HepG2 (cell line): ENCODE data around the gene NCOA3. TPM values are rescaled to one million over a fixed set of nuclear protein-coding genes. Genes with fewer than 3 reads are reported as not detected.

Experiments
- ATF7-NPFF ChIP-seq: sonication (generic); formaldehyde crosslinking; IDR thresholded peaks from 2 replicates; pipeline ENCODE4 v1.8.1; 2023; ENCODE audit warnings: mild to moderate bottlenecking, low read depth, missing genetic modification reagents, moderate library complexity
- CENPX ChIP-seq: sonication (generic); formaldehyde crosslinking; IDR thresholded peaks from 2 replicates; pipeline ENCODE4 v1.9.0; 2021; ENCODE audit warnings: mild to moderate bottlenecking, missing genetic modification reagents, moderate library complexity
- CHCHD3 ChIP-seq: sonication (generic); formaldehyde crosslinking; IDR thresholded peaks from 2 replicates; pipeline ENCODE4 v1.8.0; 2022; ENCODE audit warnings: mild to moderate bottlenecking, missing genetic modification reagents, moderate library complexity
- ESRRA ChIP-seq: sonication (generic); formaldehyde crosslinking; IDR thresholded peaks from 2 replicates; pipeline ENCODE4 v1.5.1; 2020; ENCODE audit warnings: mild to moderate bottlenecking, low read depth, missing genetic modification reagents
- ETV6 ChIP-seq: sonication (generic); formaldehyde crosslinking; conservative IDR thresholded peaks from 2 replicates; pipeline ENCODE4 v1.4.0; 2020; ENCODE audit warnings: missing genetic modification reagents
- LBX2 ChIP-seq: sonication (generic); formaldehyde crosslinking; IDR thresholded peaks from 2 replicates; pipeline ENCODE4 v1.5.0; 2020; ENCODE audit warnings: missing genetic modification reagents, mild to moderate bottlenecking, borderline replicate concordance
- PHF20 ChIP-seq: sonication (generic); formaldehyde crosslinking; IDR thresholded peaks from 2 replicates; pipeline ENCODE4 v1.5.0; 2020; ENCODE audit warnings: mild to moderate bottlenecking, missing genetic modification reagents
- SIX1 ChIP-seq: sonication (generic); formaldehyde crosslinking; IDR thresholded peaks from 2 replicates; pipeline ENCODE4 v1.4.0; 2020; ENCODE audit warnings: missing genetic modification reagents, borderline replicate concordance
- ZBTB14 ChIP-seq: sonication (generic); formaldehyde crosslinking; IDR thresholded peaks from 2 replicates; pipeline ENCODE4 v1.4.0; 2020; ENCODE audit warnings: missing genetic modification reagents
- ZNF75D ChIP-seq: sonication (generic); formaldehyde crosslinking; IDR thresholded peaks from 2 replicates; pipeline ENCODE4 v1.8.1; 2023; ENCODE audit warnings: missing genetic modification reagents, mild to moderate bottlenecking, borderline replicate concordance
- ZNF784 ChIP-seq: sonication (generic); formaldehyde crosslinking; IDR thresholded peaks from 2 replicates; pipeline ENCODE4 v1.5.1; 2020; ENCODE audit warnings: missing genetic modification reagents, mild to moderate bottlenecking, borderline replicate concordance
- ZNF878 ChIP-seq: sonication (generic); formaldehyde crosslinking; IDR thresholded peaks from 2 replicates; pipeline ENCODE4 v1.8.1; 2023; ENCODE audit warnings: mild to moderate bottlenecking, missing genetic modification reagents, moderate library complexity
- ZSCAN31 ChIP-seq: sonication (generic); formaldehyde crosslinking; IDR thresholded peaks from 2 replicates; pipeline ENCODE4 v1.5.0; 2020; ENCODE audit warnings: low read depth, mild to moderate bottlenecking, missing genetic modification reagents
- polyA plus RNA-seq, 8 experiments: library from polyadenylated mRNA; depleted of rRNA in 3 of 8; stranded (reverse) in 7 of 8; unstranded in 1 of 8; fragments of >200 nt; fragmentation: Illumina TruSeq in 4 of 8; extraction: Trizol in 4 of 8; gene quantifications; 2 replicates each; pipeline versions ENCODE4 v1.2.1 to v1.2.3, GENCODE V29; 2011 to 2016; ENCODE audit warnings: low read depth in 4 of 8, missing spikeins in 1 of 8, mixed read lengths in 1 of 8; ENCODE audit not compliant: insufficient read depth in 1 of 8
- total RNA-seq, 5 experiments: library from RNA; depleted of rRNA; stranded (reverse); fragments of >200 nt; fragmentation: Illumina TruSeq; extraction: Trizol; gene quantifications; 2 replicates each; pipeline ENCODE4 v1.2.3, GENCODE V29; 2016; ENCODE audit warnings: low read depth in 1 of 5
- TF ChIP-seq, protein P1 (sequence below): sonication (generic); formaldehyde crosslinking; IDR thresholded peaks from 2 replicates; pipeline ENCODE4 v1.4.0; 2020; ENCODE audit warnings: missing genetic modification reagents, borderline replicate concordance
- TF ChIP-seq, protein P2 (sequence below): IDR thresholded peaks from 2 replicates; pipeline ENCODE4 v1.6.1; 2016; ENCODE audit warnings: low read depth, missing genetic modification reagents, missing compliant biosample characterization

The NCOA3 gene
- total and polyA plus RNA-seq, 2 of the 13 experiments (the other 11 are each of a cell fraction or from before 2014, with no cell fraction given), result 35.0 to 56.8 TPM

DNA sequence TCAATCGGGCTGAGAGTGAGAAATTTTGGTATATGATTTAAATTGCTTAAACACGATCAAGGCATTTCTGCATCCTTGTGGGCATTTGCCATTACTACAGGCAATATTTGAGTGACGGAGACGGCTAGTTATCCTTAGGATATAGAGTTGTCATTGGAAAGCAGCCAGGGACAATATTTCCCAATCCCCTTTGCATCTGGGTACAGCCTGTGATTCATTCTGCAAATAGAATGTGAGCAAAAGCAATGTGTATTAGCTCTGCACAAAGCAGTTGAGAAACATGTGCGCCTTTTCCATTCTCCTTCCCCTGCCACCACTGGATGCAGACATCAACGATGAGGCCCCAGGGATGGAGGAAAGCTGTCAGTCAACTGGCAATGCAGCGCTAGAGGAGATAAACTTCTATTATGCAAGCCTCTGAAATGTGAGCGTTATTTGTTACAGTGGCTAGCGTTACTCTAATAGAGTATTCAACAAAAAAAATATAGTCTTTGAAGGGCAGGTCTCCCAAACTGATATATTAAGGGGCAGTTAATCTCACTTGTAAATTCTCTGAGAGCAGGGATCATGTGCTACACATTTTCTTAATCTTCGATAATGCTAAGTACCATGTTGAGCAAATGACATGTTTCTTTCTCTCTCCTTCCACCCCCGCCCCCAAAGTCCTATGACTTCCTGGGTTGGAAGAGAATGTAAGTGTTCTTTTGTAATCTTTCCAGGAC lies 37.1 kb upstream of the NCOA3 start (continued):
- TF ChIP-seq ATF7-NPFF (CRISPR knock-in tag) (no peak; the same call in 1 of the 2 replicates), ZNF75D (CRISPR knock-in tag) (no peak), CENPX (no peak), ZNF784 (CRISPR knock-in tag) (peak; percentile 86), ETV6 (CRISPR knock-in tag) (peak; percentile 23; the same call in 1 of the 2 replicates), ZBTB14 (CRISPR knock-in tag) (no peak), SIX1 (CRISPR knock-in tag) (peak; percentile 90), ESRRA (no peak), ZNF878 (CRISPR knock-in tag) (peak; percentile 98), ZSCAN31 (no peak; the same call in none of the 2 replicates), CHCHD3 (CRISPR knock-in tag) (no peak), LBX2 (CRISPR knock-in tag) (no peak), PHF20 (CRISPR knock-in tag) (no peak; the same call in 1 of the 2 replicates)
- TF ChIP-seq, protein P1, sequence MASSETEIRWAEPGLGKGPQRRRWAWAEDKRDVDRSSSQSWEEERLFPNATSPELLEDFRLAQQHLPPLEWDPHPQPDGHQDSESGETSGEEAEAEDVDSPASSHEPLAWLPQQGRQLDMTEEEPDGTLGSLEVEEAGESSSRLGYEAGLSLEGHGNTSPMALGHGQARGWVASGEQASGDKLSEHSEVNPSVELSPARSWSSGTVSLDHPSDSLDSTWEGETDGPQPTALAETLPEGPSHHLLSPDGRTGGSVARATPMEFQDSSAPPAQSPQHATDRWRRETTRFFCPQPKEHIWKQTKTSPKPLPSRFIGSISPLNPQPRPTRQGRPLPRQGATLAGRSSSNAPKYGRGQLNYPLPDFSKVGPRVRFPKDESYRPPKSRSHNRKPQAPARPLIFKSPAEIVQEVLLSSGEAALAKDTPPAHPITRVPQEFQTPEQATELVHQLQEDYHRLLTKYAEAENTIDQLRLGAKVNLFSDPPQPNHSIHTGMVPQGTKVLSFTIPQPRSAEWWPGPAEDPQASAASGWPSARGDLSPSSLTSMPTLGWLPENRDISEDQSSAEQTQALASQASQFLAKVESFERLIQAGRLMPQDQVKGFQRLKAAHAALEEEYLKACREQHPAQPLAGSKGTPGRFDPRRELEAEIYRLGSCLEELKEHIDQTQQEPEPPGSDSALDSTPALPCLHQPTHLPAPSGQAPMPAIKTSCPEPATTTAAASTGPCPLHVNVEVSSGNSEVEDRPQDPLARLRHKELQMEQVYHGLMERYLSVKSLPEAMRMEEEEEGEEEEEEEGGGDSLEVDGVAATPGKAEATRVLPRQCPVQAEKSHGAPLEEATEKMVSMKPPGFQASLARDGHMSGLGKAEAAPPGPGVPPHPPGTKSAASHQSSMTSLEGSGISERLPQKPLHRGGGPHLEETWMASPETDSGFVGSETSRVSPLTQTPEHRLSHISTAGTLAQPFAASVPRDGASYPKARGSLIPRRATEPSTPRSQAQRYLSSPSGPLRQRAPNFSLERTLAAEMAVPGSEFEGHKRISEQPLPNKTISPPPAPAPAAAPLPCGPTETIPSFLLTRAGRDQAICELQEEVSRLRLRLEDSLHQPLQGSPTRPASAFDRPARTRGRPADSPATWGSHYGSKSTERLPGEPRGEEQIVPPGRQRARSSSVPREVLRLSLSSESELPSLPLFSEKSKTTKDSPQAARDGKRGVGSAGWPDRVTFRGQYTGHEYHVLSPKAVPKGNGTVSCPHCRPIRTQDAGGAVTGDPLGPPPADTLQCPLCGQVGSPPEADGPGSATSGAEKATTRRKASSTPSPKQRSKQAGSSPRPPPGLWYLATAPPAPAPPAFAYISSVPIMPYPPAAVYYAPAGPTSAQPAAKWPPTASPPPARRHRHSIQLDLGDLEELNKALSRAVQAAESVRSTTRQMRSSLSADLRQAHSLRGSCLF, result peak; percentile 53; the same call in 1 of the 2 replicates
- TF ChIP-seq, protein P2, sequence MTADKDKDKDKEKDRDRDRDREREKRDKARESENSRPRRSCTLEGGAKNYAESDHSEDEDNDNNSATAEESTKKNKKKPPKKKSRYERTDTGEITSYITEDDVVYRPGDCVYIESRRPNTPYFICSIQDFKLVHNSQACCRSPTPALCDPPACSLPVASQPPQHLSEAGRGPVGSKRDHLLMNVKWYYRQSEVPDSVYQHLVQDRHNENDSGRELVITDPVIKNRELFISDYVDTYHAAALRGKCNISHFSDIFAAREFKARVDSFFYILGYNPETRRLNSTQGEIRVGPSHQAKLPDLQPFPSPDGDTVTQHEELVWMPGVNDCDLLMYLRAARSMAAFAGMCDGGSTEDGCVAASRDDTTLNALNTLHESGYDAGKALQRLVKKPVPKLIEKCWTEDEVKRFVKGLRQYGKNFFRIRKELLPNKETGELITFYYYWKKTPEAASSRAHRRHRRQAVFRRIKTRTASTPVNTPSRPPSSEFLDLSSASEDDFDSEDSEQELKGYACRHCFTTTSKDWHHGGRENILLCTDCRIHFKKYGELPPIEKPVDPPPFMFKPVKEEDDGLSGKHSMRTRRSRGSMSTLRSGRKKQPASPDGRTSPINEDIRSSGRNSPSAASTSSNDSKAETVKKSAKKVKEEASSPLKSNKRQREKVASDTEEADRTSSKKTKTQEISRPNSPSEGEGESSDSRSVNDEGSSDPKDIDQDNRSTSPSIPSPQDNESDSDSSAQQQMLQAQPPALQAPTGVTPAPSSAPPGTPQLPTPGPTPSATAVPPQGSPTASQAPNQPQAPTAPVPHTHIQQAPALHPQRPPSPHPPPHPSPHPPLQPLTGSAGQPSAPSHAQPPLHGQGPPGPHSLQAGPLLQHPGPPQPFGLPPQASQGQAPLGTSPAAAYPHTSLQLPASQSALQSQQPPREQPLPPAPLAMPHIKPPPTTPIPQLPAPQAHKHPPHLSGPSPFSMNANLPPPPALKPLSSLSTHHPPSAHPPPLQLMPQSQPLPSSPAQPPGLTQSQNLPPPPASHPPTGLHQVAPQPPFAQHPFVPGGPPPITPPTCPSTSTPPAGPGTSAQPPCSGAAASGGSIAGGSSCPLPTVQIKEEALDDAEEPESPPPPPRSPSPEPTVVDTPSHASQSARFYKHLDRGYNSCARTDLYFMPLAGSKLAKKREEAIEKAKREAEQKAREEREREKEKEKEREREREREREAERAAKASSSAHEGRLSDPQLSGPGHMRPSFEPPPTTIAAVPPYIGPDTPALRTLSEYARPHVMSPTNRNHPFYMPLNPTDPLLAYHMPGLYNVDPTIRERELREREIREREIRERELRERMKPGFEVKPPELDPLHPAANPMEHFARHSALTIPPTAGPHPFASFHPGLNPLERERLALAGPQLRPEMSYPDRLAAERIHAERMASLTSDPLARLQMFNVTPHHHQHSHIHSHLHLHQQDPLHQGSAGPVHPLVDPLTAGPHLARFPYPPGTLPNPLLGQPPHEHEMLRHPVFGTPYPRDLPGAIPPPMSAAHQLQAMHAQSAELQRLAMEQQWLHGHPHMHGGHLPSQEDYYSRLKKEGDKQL (CRISPR knock-in tag), result peak; percentile 98
